ENCODE data around the gene MTURN.
"Not testable (repeated sequence)": the region's sequence is repeated elsewhere in the genome, so short reads cannot be mapped to it uniquely, and the experiment has no call there.

The MTURN gene

DNA sequence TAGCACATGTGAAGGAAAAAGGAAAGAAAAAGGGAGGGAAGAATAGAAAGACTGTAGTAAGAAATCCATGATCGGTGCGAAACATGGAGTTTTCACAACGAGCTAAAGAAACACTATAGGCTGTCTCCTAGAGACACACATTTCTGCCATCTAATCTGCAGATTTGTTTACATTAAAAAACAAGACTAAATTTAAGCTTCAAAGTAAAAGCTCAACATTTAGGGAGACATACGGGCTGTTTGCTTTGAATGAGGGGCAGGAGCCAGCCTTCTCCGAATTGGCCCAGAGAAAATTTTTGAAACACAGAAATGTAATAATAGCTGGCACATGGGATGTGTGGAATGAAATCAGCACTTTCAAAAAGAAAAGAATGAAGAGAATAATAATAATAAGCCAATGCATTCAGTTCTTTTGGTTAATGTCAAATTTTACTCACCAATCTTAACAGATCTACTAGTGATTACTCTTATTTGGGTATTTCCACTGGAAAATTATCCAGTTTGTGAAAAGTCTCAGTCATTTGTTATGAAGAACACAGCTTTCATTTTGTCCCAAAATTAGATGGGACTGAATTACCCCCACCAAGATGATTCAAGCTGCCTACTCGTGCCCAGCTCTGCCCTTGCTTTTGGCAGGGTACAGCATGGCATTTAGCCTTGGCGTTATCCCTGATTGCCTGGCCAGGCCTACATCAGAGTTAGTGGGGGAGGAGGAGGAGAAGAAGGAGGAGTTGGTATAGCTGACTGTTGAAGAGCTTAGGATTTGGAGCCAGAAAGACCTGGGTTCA lies 47.1 kb downstream of the MTURN start:
- no peak for DNase-seq

DNA sequence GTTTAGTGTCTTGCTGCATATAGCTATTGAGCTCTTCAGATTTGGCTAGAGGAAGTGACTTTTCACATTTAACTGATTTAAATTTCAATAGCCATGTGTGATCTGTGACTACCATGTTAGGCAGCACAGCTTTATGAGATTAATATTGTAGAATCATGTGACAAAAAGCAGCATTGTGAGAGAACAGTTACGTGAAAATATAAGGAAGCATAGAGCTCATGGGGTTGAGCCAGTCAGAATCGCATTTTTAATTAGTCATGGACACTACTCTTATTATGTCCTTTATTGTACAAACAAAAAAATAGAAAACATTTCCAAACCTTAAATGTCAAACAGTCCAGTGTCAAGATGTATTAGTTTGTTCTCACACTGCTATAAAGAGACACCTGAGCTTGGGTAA lies 48.0 kb downstream of the MTURN start:
- no peak for DNase-seq

DNA sequence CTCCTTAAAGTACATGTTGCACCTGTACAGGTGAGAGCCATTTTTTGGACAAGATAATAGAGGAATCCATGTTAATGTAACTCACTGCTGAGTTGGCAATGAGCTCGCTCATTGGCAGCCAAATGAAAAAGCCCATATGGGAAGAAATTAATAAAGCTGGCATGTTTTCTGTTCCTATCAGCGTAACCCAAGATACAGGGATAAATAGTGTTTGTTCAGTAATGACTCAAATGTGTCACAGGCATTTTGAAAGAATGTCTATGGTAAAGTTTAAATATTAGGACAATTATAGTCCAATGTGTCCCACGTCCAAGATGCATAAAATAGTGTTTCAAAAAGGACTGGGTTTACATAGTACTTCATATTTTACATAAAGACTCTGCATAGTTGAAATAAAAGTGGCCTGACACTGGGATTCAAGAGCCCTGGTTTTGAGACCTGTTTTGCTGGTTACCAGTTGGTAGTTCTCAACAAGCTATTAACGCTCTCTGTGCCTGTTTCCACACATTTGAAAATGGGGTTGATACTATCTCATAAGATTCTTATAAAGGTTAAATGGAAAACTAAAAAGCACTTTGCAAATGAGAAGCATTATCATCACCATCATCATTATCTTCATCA lies 49.1 kb downstream of the MTURN start:
- no peak for DNase-seq

GRCh38 chr7:30184791-30185487 lies 50.2 kb downstream of the MTURN start:
- DNase-seq, result no peak

DNA sequence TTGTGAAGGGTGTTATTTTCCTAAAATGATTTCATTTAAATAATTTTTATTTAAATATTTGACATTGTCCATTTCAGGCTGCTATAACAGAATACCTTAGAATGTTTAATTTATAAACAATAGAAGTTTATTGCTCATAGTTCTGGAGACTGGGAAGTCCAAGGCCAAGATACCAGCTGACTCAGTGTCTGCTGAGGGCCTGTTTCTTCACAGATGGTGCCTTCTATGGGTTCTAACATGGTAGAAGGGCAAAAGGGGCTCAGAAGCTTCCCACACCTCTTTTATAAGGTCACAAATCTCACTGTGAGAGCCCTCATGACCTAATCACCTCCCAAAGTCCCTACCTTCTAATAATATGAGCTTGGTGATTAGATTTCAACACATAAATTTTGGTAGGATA lies 50.7 kb downstream of the MTURN start:
- DNase-seq, result no peak

- no peak for DNase-seq
These were observed 51.9 kb downstream of the MTURN start for GRCh38 chr7:30186725-30187124.

DNA sequence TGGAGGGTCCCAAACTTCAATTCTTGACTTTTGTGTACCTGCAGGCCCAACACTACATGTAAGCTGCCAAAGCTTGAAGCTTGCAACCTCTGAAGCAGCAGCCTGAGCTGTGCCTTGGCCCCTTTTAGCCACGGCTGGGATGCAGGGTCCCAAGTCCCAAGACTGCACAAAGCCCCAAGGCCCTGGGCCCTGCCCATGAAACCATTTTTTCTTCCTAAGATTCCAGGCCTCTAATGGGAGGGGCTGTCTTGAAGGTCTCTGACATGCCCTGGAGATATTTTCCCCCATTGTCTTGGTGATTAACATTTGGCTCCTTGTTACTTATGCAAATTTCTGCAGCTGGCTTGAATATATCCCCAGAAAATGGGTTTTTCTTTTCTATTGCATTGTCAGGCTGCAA lies 52.7 kb downstream of the MTURN start:
- DNase-seq, result no peak

GRCh38 chr7:30188381-30188780 lies 53.6 kb downstream of the MTURN start:
- not testable (repeated sequence) for DNase-seq

DNA sequence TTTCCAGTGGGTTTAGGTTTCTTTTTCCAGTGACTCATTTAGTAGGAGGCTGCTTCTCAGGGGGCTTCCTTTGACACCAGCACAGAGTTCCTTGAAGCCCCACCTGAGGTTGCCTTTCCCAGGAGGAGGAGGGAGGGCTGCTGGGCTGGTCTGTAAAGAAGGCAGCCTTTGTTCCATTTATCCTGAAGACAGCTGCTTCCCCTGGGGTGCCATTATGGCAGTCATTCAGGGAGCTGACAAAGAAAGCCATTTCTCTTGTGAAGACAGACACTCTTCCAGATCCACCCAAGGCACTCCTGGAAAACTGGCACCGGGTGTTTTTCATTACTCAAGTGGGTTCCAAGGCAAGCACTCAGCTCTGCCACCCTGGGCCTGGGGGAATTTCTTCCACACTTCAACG lies 54.0 kb downstream of the MTURN start:
- DNase-seq, result no peak

- DNase-seq, result no peak
These were observed 57.0 kb downstream of the MTURN start for GRCh38 chr7:30191809-30192208.

DNA sequence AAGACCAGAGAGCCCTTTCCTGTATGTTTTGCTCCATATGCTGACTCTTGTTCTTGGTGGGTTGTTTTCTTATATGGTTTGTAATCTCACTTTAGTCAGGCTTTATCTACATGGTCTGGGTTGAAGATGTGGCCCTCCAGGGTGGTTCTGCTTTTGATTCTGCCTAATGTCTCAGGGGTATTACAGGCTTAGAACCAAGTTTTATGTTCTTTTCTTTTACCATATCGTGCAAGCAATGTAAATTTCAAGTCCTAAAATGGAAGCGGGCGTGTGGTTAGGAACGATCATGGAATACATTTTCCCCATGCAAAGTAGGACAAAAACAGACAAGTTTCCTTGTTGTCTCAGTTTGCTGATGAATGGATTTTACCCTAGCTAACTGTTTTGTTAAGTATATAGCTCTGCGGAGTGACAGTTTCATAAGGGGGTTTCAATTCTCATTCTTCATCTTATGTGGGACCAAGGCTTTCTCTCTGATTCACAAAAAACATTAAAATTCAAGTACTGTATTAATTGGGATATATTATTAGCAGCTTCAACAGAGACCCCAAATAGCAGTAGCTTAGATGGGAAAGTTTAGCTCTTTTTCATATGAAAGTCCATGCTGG lies 58.7 kb downstream of the MTURN start:
- no peak for DNase-seq

- no peak for DNase-seq
These were observed 61.6 kb downstream of the MTURN start for GRCh38 chr7:30196408-30196807.

DNA sequence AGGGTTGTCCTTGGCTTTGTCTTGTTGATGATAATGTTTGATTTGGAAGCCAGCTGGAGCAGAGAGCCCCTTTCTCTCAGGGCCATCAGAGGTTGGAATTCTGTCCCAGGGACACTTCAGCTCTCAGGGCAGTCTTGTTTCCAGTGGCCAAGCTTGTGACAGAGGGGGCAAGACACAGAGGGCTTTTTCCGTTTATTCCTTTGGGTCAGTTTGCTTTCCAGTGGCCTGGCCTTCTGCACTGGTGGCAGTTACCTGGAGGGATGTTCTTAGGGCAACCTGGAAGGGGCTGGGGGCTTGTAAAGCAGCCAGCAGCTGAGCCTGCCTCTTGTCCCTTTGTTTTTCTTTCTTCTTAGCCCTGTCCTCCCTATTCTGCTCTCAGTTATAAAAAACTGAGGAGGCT lies 62.7 kb downstream of the MTURN start:
- DNase-seq, result no peak

DNA sequence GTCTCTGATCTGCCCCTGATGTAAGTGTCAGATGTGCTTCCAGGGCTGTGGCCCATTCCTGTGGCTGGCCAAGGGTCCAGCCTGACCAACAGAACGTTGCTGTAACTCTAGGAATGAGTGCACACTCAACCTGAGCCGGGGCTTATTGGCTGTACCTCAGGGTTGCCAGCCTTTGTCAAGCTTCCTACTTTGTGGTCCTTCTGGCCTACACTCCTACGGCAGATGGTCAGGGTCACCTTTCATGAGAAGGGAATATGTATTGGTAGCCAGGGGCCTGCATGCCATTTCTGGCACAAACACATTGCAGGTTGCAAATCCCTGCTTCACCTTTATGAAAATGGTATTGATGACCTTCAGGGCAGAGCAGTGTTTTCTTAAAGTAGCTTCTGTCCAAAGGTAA lies 64.5 kb downstream of the MTURN start:
- DNase-seq, result no peak

- no peak for DNase-seq
These were observed 65.8 kb downstream of the MTURN start for GRCh38 chr7:30200591-30200990.

GRCh38 chr7:30201161-30201666 lies 66.4 kb downstream of the MTURN start:
- DNase-seq, result no peak

- no peak for DNase-seq
These were observed 67.1 kb downstream of the MTURN start for GRCh38 chr7:30201921-30202320.

GRCh38 chr7:30202671-30203070 lies 67.9 kb downstream of the MTURN start:
- no peak for DNase-seq

GRCh38 chr7:30206491-30206890 lies 71.7 kb downstream of the MTURN start:
- DNase-seq, result no peak

GRCh38 chr7:30206942-30207341 lies 72.2 kb downstream of the MTURN start:
- DNase-seq, result no peak

DNA sequence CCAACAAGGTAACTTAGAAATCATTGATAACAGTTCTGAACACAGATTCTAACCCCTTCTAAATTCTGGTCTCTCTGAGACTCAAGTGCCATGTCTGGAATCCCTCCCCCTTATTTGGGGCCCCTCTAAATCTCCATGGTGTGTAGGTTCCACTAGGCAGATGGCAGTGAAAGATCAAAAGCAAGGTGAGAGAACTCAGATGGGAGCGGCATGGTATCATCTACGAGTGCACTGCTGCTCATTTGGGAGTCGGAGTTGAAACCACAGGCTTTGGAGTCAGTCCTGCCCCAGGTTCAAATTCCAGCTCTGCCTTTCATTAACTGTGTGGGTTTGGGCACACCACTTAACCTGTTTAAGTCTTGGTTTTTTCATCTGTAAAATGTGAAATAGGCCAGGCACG lies 72.6 kb downstream of the MTURN start:
- no peak for DNase-seq

GRCh38 chr7:30209951-30210350 lies 75.2 kb downstream of the MTURN start:
- DNase-seq, result no peak

All from activated CD8-positive, alpha-beta memory T cell treated with anti-CD3 and anti-CD28 coated beads, Interleukin-2, amount 50 U/mL, for 48 hours (primary cell).